HepG2 (cell line): Measurements from ENCODE around the gene INO80B. TPM values are rescaled to one million over a fixed set of nuclear protein-coding genes. Genes with fewer than 3 reads are reported as not detected.
A peak's percentile ranks its signal among the peaks of the same experiment; 100 is the strongest.

Source experiments
- ATAC-seq: fragments of 200-7000 bp; cut with Tn5 transposase; 3 replicates; pipeline ENCODE4 v1.9.1; 2020; ENCODE audit warnings: mild to moderate bottlenecking, moderate library complexity
- BruUV-seq: library from RNA; stranded (reverse); fragments of 400-500 nt; replicated peaks from 2 replicates; lab custom pipeline; 2021; lab: Mats Ljungman, UMichigan
- CTCF ChIA-PET: fragments of 300-600 bp; formaldehyde crosslinking; extraction: SDS; loops from one replicate; lab custom pipeline; 2021; ENCODE audit warnings: low total read pairs, inconsistent platforms, low intra/inter-chr PET ratio; lab: Yijun Ruan, JAX
- POLR2A ChIA-PET: fragments of 350-600 bp; sonication (Branson Sonifier 250); formaldehyde crosslinking; loops from one replicate; lab custom pipeline; 2020; ENCODE audit warnings: antibody characterized with exemption, inconsistent platforms; lab: Yijun Ruan, JAX
- DNase-seq: peaks from one replicate; pipeline ENCODE4 v3.0.0-alpha.2; 2015; ENCODE audit warnings: low spot score
- FAIRE-seq: peaks from 3 replicates; lab custom pipeline; 2011; peaks lifted over from hg19 to GRCh38; lab: Jason Lieb, UNC
- H2AFZ ChIP-seq: one replicate; pipeline ENCODE4 v1.6.1; 2011; ENCODE audit warnings: low read length, inconsistent platforms
- H3K27ac ChIP-seq: fragments of 300-600 bp; 3 replicates; pipeline ENCODE4 v1.8.0; 2011; ENCODE audit warnings: mixed run types, mild to moderate bottlenecking, mixed read lengths, low read length, inconsistent platforms; ENCODE audit not compliant: insufficient read depth; ENCODE audit errors: extremely low read length
- H3K27me3 ChIP-seq, 2 experiments: fragments of 200-600 bp in 1 of 2; 2 replicates in 1 of 2; 3 replicates in 1 of 2; pipeline versions ENCODE4 v1.6.0 to v1.8.0; 2011; ENCODE audit warnings: low read length in 2 of 2, mild to moderate bottlenecking in 2 of 2, moderate library complexity in 2 of 2, inconsistent platforms in 1 of 2; ENCODE audit not compliant: insufficient read depth in 2 of 2, control insufficient read depth in 1 of 2
- H3K36me3 ChIP-seq, 2 experiments: fragments of 200-600 bp in 1 of 2; replicated peaks in 1 of 2; 2 replicates in 1 of 2; 3 replicates in 1 of 2; pipeline versions ENCODE4 v1.5.1 to v1.8.0; 2011; ENCODE audit warnings: low read length in 2 of 2, inconsistent platforms in 1 of 2; ENCODE audit not compliant: insufficient read depth in 2 of 2, control insufficient read depth in 1 of 2
- H3K4me1 ChIP-seq: 2 replicates; pipeline ENCODE4 v1.5.1; 2012; ENCODE audit warnings: low read length, inconsistent platforms; ENCODE audit not compliant: insufficient read depth
- H3K4me2 ChIP-seq: 2 replicates; pipeline ENCODE4 v1.6.0; 2011; ENCODE audit warnings: low read depth, low read length, inconsistent platforms
- H3K4me3 ChIP-seq, 3 experiments: fragments of 200-600 bp in 1 of 3; sonication (generic), shearing (Covaris generic) in 1 of 3; replicated peaks in 1 of 3; 2 replicates each; pipeline ENCODE4 v1.5.1; 2011 to 2016; ENCODE audit warnings: low read length in 3 of 3, inconsistent platforms in 2 of 3, low read depth in 2 of 3, mild to moderate bottlenecking in 2 of 3, control low read depth in 1 of 3, mixed read lengths in 1 of 3; ENCODE audit not compliant: insufficient read depth in 1 of 3
- H3K79me2 ChIP-seq: one replicate; pipeline ENCODE4 v1.6.1; 2011; ENCODE audit warnings: low read length, inconsistent platforms; ENCODE audit not compliant: insufficient read depth
- H3K9ac ChIP-seq: 2 replicates; pipeline ENCODE4 v1.6.0; 2011; ENCODE audit warnings: mild to moderate bottlenecking, low read depth, low read length, inconsistent platforms; ENCODE audit not compliant: insufficient read depth
- H3K9me3 ChIP-seq: 2 replicates; pipeline ENCODE4 v1.5.1; 2012; ENCODE audit warnings: mild to moderate bottlenecking, low read length
- H4K20me1 ChIP-seq: 2 replicates; pipeline ENCODE4 v1.6.0; 2011; ENCODE audit warnings: inconsistent platforms, mild to moderate bottlenecking, low read length, moderate library complexity; ENCODE audit not compliant: insufficient read depth
- CEBPZ ChIP-seq: IDR thresholded peaks from 2 replicates; pipeline ENCODE4 v1.6.1; 2012; ENCODE audit warnings: low read length, improper control_type of control experiment
- FOXC1 ChIP-seq: sonication (generic); formaldehyde crosslinking; IDR thresholded peaks from 2 replicates; pipeline ENCODE4 v1.8.0; 2022; ENCODE audit warnings: mild to moderate bottlenecking, missing genetic modification reagents, borderline replicate concordance
- KDM5B ChIP-seq: sonication (generic); formaldehyde crosslinking; IDR thresholded peaks from 2 replicates; pipeline ENCODE4 v1.4.0; 2020; ENCODE audit warnings: missing genetic modification reagents, mild to moderate bottlenecking, borderline replicate concordance
- MBNL3 ChIP-seq: fragments of 250-450 bp; sonication (Bioruptor Pico); conservative IDR thresholded peaks from 2 replicates; pipeline ENCODE4 v1.8.0; 2022; ENCODE audit warnings: mild to moderate bottlenecking, inconsistent platforms
- NFRKB ChIP-seq: fragments of 450-650 bp; IDR thresholded peaks from 2 replicates; pipeline ENCODE4 v1.6.1; 2017
- REXO4 ChIP-seq: sonication (generic); formaldehyde crosslinking; IDR thresholded peaks from 2 replicates; pipeline ENCODE4 v1.8.0; 2022; ENCODE audit warnings: missing genetic modification reagents, mild to moderate bottlenecking, borderline replicate concordance
- THAP7 ChIP-seq: sonication (generic); formaldehyde crosslinking; IDR thresholded peaks from 2 replicates; pipeline ENCODE4 v1.8.1; 2023; ENCODE audit warnings: mild to moderate bottlenecking, missing genetic modification reagents
- WGBS: methylation state at CpG from one replicate; pipeline ENCODE4 v1.1.6; 2017; ENCODE audit warnings: low lambda C conversion rate; 5-methylcytosine and 5-hydroxymethylcytosine counted together
- in situ Hi-C: cut with HindIII; loops from 2 replicates; pipeline ENCODE4 v1.10.0; 2017; ENCODE audit warnings: low pct_unique_long_range_greater_than_20kb; ENCODE audit not compliant: extremely low pct_ligation_motif_present
- intact Hi-C: fragments of 100-400 bp; cut with micrococcal nuclease; formaldehyde crosslinking; loops from one replicate; pipeline ENCODE4 v1.10.0; 2022; ENCODE audit not compliant: unreplicated experiment
- polyA plus RNA-seq, 8 experiments: library from polyadenylated mRNA; depleted of rRNA in 3 of 8; stranded (reverse) in 7 of 8; unstranded in 1 of 8; fragments of >200 nt; fragmentation: Illumina TruSeq in 4 of 8; extraction: Trizol in 4 of 8; gene quantifications; 2 replicates each; pipeline versions ENCODE4 v1.2.1 to v1.2.3, GENCODE V29; 2011 to 2016; ENCODE audit warnings: low read depth in 4 of 8, missing spikeins in 1 of 8, mixed read lengths in 1 of 8; ENCODE audit not compliant: insufficient read depth in 1 of 8
- total RNA-seq, 5 experiments: library from RNA; depleted of rRNA; stranded (reverse); fragments of >200 nt; fragmentation: Illumina TruSeq; extraction: Trizol; gene quantifications; 2 replicates each; pipeline ENCODE4 v1.2.3, GENCODE V29; 2016; ENCODE audit warnings: low read depth in 1 of 5
- TF ChIP-seq, protein P1 (sequence below): sonication (generic); formaldehyde crosslinking; IDR thresholded peaks from 2 replicates; pipeline ENCODE4 v1.4.0; 2020; ENCODE audit warnings: missing genetic modification reagents

INO80B gene
- total and polyA plus RNA-seq, 2 of the 13 experiments (the other 11 are each of a cell fraction or from before 2014, with no cell fraction given): 6.2 to 14.5 TPM

DNA sequence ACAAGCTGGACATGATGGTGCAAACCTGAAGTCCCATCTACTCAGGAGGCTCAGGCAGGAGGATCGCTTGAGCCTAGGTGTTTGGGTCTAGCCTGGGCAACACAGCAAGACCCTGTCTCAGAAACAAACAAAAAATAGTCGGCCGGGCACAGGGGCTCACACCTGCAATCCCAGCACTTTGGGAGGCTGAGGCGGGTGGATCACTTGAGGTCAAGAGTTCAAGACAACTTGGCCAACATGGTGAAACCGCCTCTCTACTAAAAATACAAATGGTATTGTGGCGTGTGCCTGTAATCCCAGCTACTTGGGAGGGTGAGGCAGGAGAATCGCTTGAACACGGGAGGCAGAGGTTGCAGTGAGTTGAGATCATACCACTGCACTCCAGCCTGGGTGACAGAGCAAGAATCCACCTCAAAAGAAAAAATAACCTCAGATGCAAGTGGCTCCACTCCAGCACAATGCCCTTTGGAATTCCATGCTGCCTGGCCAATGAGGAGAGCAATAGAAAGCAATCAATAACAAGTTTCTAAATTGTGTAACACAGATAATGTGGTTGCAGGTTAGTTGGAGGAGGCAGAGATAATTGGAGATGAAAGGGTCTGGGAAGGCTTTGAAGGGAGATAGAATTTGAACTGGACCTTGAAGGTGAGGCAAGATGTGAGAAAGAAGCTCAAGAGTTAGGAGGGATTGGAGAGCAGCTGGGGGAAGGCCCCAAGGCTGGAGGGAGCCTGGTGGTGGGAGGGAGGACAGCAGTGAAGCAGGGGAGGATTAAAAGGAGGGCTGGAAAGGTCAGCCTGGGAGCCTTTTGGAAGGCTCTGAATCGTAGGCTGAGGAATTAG lies 34.0 kb downstream of the INO80B start (continued):
- TF ChIP-seq CEBPZ: no peak
- TF ChIP-seq REXO4 (CRISPR knock-in tag): no peak
- no peak for TF ChIP-seq NFRKB
- TF ChIP-seq, all 625 proteins: peak for 238

GRCh38 chr2:74489906-74490305 lies 35.0 kb downstream of the INO80B start:
- ChIA-PET POLR2A (interaction anchor here (1.2 to 20.6 kb wide), 10 partner anchors 9 to 60 kb away, joined by 3 to 795 read pairs (median 14); partner anchors contain the start of genes AUP1, DQX1, HTRA2 and LBX2), CTCF (no interaction called here)
- 92% methylated on average over 8 of the region's 9 CpGs for WGBS
- H3K79me2 ChIP-seq: no peaks in the 10 kb centered on the region
- peaks cover 35 to 49% of the 10 kb centered on the region in 2 experiments for H3K36me3 ChIP-seq
- H3K4me2 ChIP-seq: no peak overlapping the region; the same call in 1 of the 2 replicates
- ATAC-seq (no peak), FAIRE-seq (no peak), DNase-seq (no peak)
- intact Hi-C loops (loop anchor here (1.0 to 10.0 kb wide), 2 partner anchors 7 to 1795 kb away; no protein-coding TSS in a partner anchor), in situ Hi-C loops (no loop called here)
- H3K9me3 ChIP-seq: no peaks in the 10 kb centered on the region
- BruUV-seq: no TSS peak
- no peak overlapping the region for H3K4me3 ChIP-seq
- H3K9ac ChIP-seq: peak overlapping the region; percentile 17; the same call in 1 of the 2 replicates
- H3K27me3 ChIP-seq: no peaks in the 10 kb centered on the region
- peak overlapping the region; percentile 84 for H3K27ac ChIP-seq
- no peak overlapping the region for H2AFZ ChIP-seq
- H3K4me1 ChIP-seq: peaks cover 71% of the 10 kb centered on the region
- no peaks in the 10 kb centered on the region for H4K20me1 ChIP-seq
- TF ChIP-seq FOXC1 (no peak), MBNL3 (CRISPR knock-in tag) (no peak), KDM5B (CRISPR knock-in tag) (0 out of 2 replicates have a peak, but pooled peaks have one; percentile 2), THAP7 (CRISPR knock-in tag) (no peak)
- TF ChIP-seq, protein P1, sequence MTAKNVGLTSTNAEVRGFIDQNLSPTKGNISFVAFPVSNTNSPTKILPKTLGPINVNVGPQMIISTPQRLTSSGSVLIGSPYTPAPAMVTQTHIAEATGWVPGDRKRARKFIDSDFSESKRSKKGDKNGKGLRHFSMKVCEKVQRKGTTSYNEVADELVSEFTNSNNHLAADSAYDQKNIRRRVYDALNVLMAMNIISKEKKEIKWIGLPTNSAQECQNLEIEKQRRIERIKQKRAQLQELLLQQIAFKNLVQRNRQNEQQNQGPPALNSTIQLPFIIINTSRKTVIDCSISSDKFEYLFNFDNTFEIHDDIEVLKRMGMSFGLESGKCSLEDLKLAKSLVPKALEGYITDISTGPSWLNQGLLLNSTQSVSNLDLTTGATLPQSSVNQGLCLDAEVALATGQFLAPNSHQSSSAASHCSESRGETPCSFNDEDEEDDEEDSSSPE (CRISPR knock-in tag): no peak
